ENCODE data around the gene CEP128.

Gene CEP128

GRCh38 chr14:80664576-80664975 lies 277.0 kb downstream of the CEP128 start:
- Histone ChIP-seq H3K36me3 (ENCODE audit: control insufficient read depth in 1 of 2, insufficient read depth in 2 of 2, low read length in 2 of 2) (no peaks in the 10 kb centered on the region), H3K4me1 (ENCODE audit: control insufficient read depth in 1 of 2, insufficient read depth in 2 of 2, low read length in 2 of 2) (no peaks in the 10 kb centered on the region), H3K4me3 (ENCODE audit: low read depth in 1 of 2, low read length in 2 of 2) (no peak overlapping the region), H3K9me3 (ENCODE audit: control insufficient read depth in 1 of 2, low read length in 2 of 2) (no peaks in the 10 kb centered on the region), H3K27me3 (ENCODE audit: low read depth, low read length) (no peaks in the 10 kb centered on the region), H3K27ac (ENCODE audit: low read length) (no peak overlapping the region)

GRCh38 chr14:80663541-80663940 lies 278.0 kb downstream of the CEP128 start:
- no peaks in the 10 kb centered on the region for H3K27me3 ChIP-seq (ENCODE audit: low read depth, low read length)
- no peak overlapping the region for H3K4me3 ChIP-seq (ENCODE audit: low read depth in 1 of 2, low read length in 2 of 2)
- no peak overlapping the region for H3K27ac ChIP-seq (ENCODE audit: low read length)
- H3K36me3 ChIP-seq (ENCODE audit: control insufficient read depth in 1 of 2, insufficient read depth in 2 of 2, low read length in 2 of 2) = no peaks in the 10 kb centered on the region
- H3K9me3 ChIP-seq (ENCODE audit: control insufficient read depth in 1 of 2, low read length in 2 of 2) = no peaks in the 10 kb centered on the region
- H3K4me1 ChIP-seq (ENCODE audit: control insufficient read depth in 1 of 2, insufficient read depth in 2 of 2, low read length in 2 of 2) = no peaks in the 10 kb centered on the region

GRCh38 chr14:80659783-80660182 lies 281.8 kb downstream of the CEP128 start:
- Histone ChIP-seq H3K27me3 (ENCODE audit: low read depth, low read length) (no peaks in the 10 kb centered on the region), H3K4me3 (ENCODE audit: low read depth in 1 of 2, low read length in 2 of 2) (no peak overlapping the region), H3K36me3 (ENCODE audit: control insufficient read depth in 1 of 2, insufficient read depth in 2 of 2, low read length in 2 of 2) (no peaks in the 10 kb centered on the region), H3K27ac (ENCODE audit: low read length) (no peak overlapping the region), H3K4me1 (ENCODE audit: control insufficient read depth in 1 of 2, insufficient read depth in 2 of 2, low read length in 2 of 2) (no peaks in the 10 kb centered on the region), H3K9me3 (ENCODE audit: control insufficient read depth in 1 of 2, low read length in 2 of 2) (no peaks in the 10 kb centered on the region)

- Histone ChIP-seq H3K36me3 (ENCODE audit: control insufficient read depth in 1 of 2, insufficient read depth in 2 of 2, low read length in 2 of 2) (no peaks in the 10 kb centered on the region), H3K27ac (ENCODE audit: low read length) (no peak overlapping the region), H3K9me3 (ENCODE audit: control insufficient read depth in 1 of 2, low read length in 2 of 2) (no peaks in the 10 kb centered on the region), H3K4me1 (ENCODE audit: control insufficient read depth in 1 of 2, insufficient read depth in 2 of 2, low read length in 2 of 2) (no peaks in the 10 kb centered on the region), H3K27me3 (ENCODE audit: low read depth, low read length) (no peaks in the 10 kb centered on the region), H3K4me3 (ENCODE audit: low read depth in 1 of 2, low read length in 2 of 2) (no peak overlapping the region)
These were observed 282.8 kb downstream of the CEP128 start for GRCh38 chr14:80658733-80659132.

GRCh38 chr14:80658155-80658554 lies 283.4 kb downstream of the CEP128 start:
- Histone ChIP-seq H3K27ac (ENCODE audit: low read length) (no peak overlapping the region), H3K4me3 (ENCODE audit: low read depth in 1 of 2, low read length in 2 of 2) (no peak overlapping the region), H3K36me3 (ENCODE audit: control insufficient read depth in 1 of 2, insufficient read depth in 2 of 2, low read length in 2 of 2) (no peaks in the 10 kb centered on the region), H3K9me3 (ENCODE audit: control insufficient read depth in 1 of 2, low read length in 2 of 2) (no peaks in the 10 kb centered on the region), H3K4me1 (ENCODE audit: control insufficient read depth in 1 of 2, insufficient read depth in 2 of 2, low read length in 2 of 2) (no peaks in the 10 kb centered on the region), H3K27me3 (ENCODE audit: low read depth, low read length) (no peaks in the 10 kb centered on the region)

- H3K36me3 ChIP-seq (ENCODE audit: control insufficient read depth in 1 of 2, insufficient read depth in 2 of 2, low read length in 2 of 2) = no peaks in the 10 kb centered on the region
- no peak overlapping the region for H3K27ac ChIP-seq (ENCODE audit: low read length)
- H3K4me1 ChIP-seq (ENCODE audit: control insufficient read depth in 1 of 2, insufficient read depth in 2 of 2, low read length in 2 of 2) = no peaks in the 10 kb centered on the region
- no peaks in the 10 kb centered on the region for H3K9me3 ChIP-seq (ENCODE audit: control insufficient read depth in 1 of 2, low read length in 2 of 2)
- no peaks in the 10 kb centered on the region for H3K27me3 ChIP-seq (ENCODE audit: low read depth, low read length)
- H3K4me3 ChIP-seq (ENCODE audit: low read depth in 1 of 2, low read length in 2 of 2) = no peak overlapping the region
These were observed 287.6 kb downstream of the CEP128 start for GRCh38 chr14:80653956-80654355.

- no peaks in the 10 kb centered on the region for H3K4me1 ChIP-seq (ENCODE audit: control insufficient read depth in 1 of 2, insufficient read depth in 2 of 2, low read length in 2 of 2)
- H3K9me3 ChIP-seq (ENCODE audit: control insufficient read depth in 1 of 2, low read length in 2 of 2) = no peaks in the 10 kb centered on the region
- H3K27ac ChIP-seq (ENCODE audit: low read length) = no peak overlapping the region
- H3K27me3 ChIP-seq (ENCODE audit: low read depth, low read length) = no peaks in the 10 kb centered on the region
- H3K36me3 ChIP-seq (ENCODE audit: control insufficient read depth in 1 of 2, insufficient read depth in 2 of 2, low read length in 2 of 2) = no peaks in the 10 kb centered on the region
- H3K4me3 ChIP-seq (ENCODE audit: low read depth in 1 of 2, low read length in 2 of 2) = no peak overlapping the region
These were observed 295.7 kb downstream of the CEP128 start for GRCh38 chr14:80645667-80646413.

GRCh38 chr14:80644826-80645225 lies 296.7 kb downstream of the CEP128 start:
- Histone ChIP-seq H3K27me3 (ENCODE audit: low read depth, low read length) (no peaks in the 10 kb centered on the region), H3K27ac (ENCODE audit: low read length) (no peak overlapping the region)

GRCh38 chr14:80638620-80639515 lies 302.7 kb downstream of the CEP128 start:
- no peak overlapping the region for H3K4me3 ChIP-seq (ENCODE audit: low read depth in 1 of 2, low read length in 2 of 2)
- no peaks in the 10 kb centered on the region for H3K9me3 ChIP-seq (ENCODE audit: control insufficient read depth in 1 of 2, low read length in 2 of 2)
- H3K36me3 ChIP-seq (ENCODE audit: control insufficient read depth in 1 of 2, insufficient read depth in 2 of 2, low read length in 2 of 2) = no peaks in the 10 kb centered on the region
- no peaks in the 10 kb centered on the region for H3K4me1 ChIP-seq (ENCODE audit: control insufficient read depth in 1 of 2, insufficient read depth in 2 of 2, low read length in 2 of 2)
- H3K27me3 ChIP-seq (ENCODE audit: low read depth, low read length) = no peaks in the 10 kb centered on the region
- H3K27ac ChIP-seq (ENCODE audit: low read length) = no peak overlapping the region

More at GRCh38 chr14:80644826-80645225, 296.7 kb downstream of the CEP128 start:
- Histone ChIP-seq H3K36me3 (ENCODE audit: control insufficient read depth in 1 of 2, insufficient read depth in 2 of 2, low read length in 2 of 2) (no peaks in the 10 kb centered on the region), H3K4me3 (ENCODE audit: low read depth in 1 of 2, low read length in 2 of 2) (no peak overlapping the region), H3K9me3 (ENCODE audit: control insufficient read depth in 1 of 2, low read length in 2 of 2) (no peaks in the 10 kb centered on the region), H3K4me1 (ENCODE audit: control insufficient read depth in 1 of 2, insufficient read depth in 2 of 2, low read length in 2 of 2) (no peaks in the 10 kb centered on the region)

GRCh38 chr14:80637756-80638619 lies 303.6 kb downstream of the CEP128 start:
- no peaks in the 10 kb centered on the region for H3K27me3 ChIP-seq (ENCODE audit: low read depth, low read length)
- H3K27ac ChIP-seq (ENCODE audit: low read length) = no peak overlapping the region
- no peaks in the 10 kb centered on the region for H3K36me3 ChIP-seq (ENCODE audit: control insufficient read depth in 1 of 2, insufficient read depth in 2 of 2, low read length in 2 of 2)
- no peaks in the 10 kb centered on the region for H3K9me3 ChIP-seq (ENCODE audit: control insufficient read depth in 1 of 2, low read length in 2 of 2)
- no peaks in the 10 kb centered on the region for H3K4me1 ChIP-seq (ENCODE audit: control insufficient read depth in 1 of 2, insufficient read depth in 2 of 2, low read length in 2 of 2)
- no peak overlapping the region for H3K4me3 ChIP-seq (ENCODE audit: low read depth in 1 of 2, low read length in 2 of 2)

GRCh38 chr14:80636071-80636470 lies 305.5 kb downstream of the CEP128 start:
- H3K4me3 ChIP-seq (ENCODE audit: low read depth in 1 of 2, low read length in 2 of 2) = no peak overlapping the region
- H3K4me1 ChIP-seq (ENCODE audit: control insufficient read depth in 1 of 2, insufficient read depth in 2 of 2, low read length in 2 of 2) = no peaks in the 10 kb centered on the region
- no peaks in the 10 kb centered on the region for H3K9me3 ChIP-seq (ENCODE audit: control insufficient read depth in 1 of 2, low read length in 2 of 2)
- no peaks in the 10 kb centered on the region for H3K36me3 ChIP-seq (ENCODE audit: control insufficient read depth in 1 of 2, insufficient read depth in 2 of 2, low read length in 2 of 2)
- no peak overlapping the region for H3K27ac ChIP-seq (ENCODE audit: low read length)
- H3K27me3 ChIP-seq (ENCODE audit: low read depth, low read length) = no peaks in the 10 kb centered on the region

All from muscle layer of duodenum (tissue), 2 donors.